Panc1 (cell line): ENCODE results near the gene TMEM52. TPM values are rescaled to one million over a fixed set of nuclear protein-coding genes. Genes with fewer than 3 reads are reported as not detected.

Source experiments
- ATAC-seq: fragments of 200-7000 bp; cut with Tn5 transposase; 2 replicates; pipeline ENCODE4 v1.9.1; 2020; ENCODE audit warnings: mild to moderate bottlenecking, moderate library complexity
- BruUV-seq: library from RNA; stranded (reverse); fragments of 400-500 nt; replicated peaks from 2 replicates; lab custom pipeline; 2021; lab: Mats Ljungman, UMichigan
- CTCF ChIA-PET: fragments of 300-600 bp; sonication (Branson Sonifier 250); formaldehyde crosslinking; loops from one replicate; lab custom pipeline; 2022; ENCODE audit warnings: antibody characterized with exemption; lab: Charles Lee
- POLR2A ChIA-PET: fragments of 300-600 bp; sonication (Branson Sonifier 250); formaldehyde crosslinking; loops from one replicate; lab custom pipeline; 2022; ENCODE audit warnings: antibody characterized with exemption; lab: Charles Lee
- DNase-seq: peaks from one replicate; pipeline ENCODE4 v3.0.0-alpha.2; 2010; ENCODE audit warnings: low read depth, low spot score
- H3K27ac ChIP-seq: 2 replicates; pipeline ENCODE4 v1.5.1; 2011; ENCODE audit warnings: mild to moderate bottlenecking, low read length, inconsistent platforms
- H3K27me3 ChIP-seq: fragments of 200-500 bp; sonication (Bioruptor generic); 2 replicates; pipeline ENCODE4 v1.6.0; 2014; ENCODE audit warnings: low read length, inconsistent platforms; ENCODE audit not compliant: control insufficient read depth, insufficient read depth
- H3K36me3 ChIP-seq: fragments of 200-500 bp; sonication (Bioruptor generic); 2 replicates; pipeline ENCODE4 v1.5.1; 2014; ENCODE audit warnings: inconsistent platforms, mild to moderate bottlenecking, low read length, moderate library complexity; ENCODE audit not compliant: control insufficient read depth, insufficient read depth
- H3K4me1 ChIP-seq: 2 replicates; pipeline ENCODE4 v1.5.1; 2011; ENCODE audit warnings: inconsistent platforms, mild to moderate bottlenecking, low read length, moderate library complexity; ENCODE audit not compliant: control insufficient read depth, insufficient read depth
- H3K4me3 ChIP-seq, 2 experiments: 2 replicates each; pipeline ENCODE4 v1.5.1; 2011 to 2012; ENCODE audit warnings: low read depth in 2 of 2, low read length in 2 of 2, mild to moderate bottlenecking in 2 of 2, inconsistent platforms in 1 of 2, moderate library complexity in 1 of 2
- H3K9me3 ChIP-seq: fragments of 200-500 bp; sonication (Bioruptor generic); 2 replicates; pipeline ENCODE4 v1.5.1; 2014; ENCODE audit warnings: low read depth, mild to moderate bottlenecking, inconsistent platforms, low read length, moderate library complexity; ENCODE audit not compliant: control insufficient read depth, insufficient read depth
- POLR2AphosphoS5 ChIP-seq: IDR thresholded peaks from 2 replicates; pipeline ENCODE4 v1.6.1; 2012; ENCODE audit warnings: mild to moderate bottlenecking, low read depth, low read length, moderate library complexity
- SIN3A ChIP-seq: IDR thresholded peaks from 2 replicates; pipeline ENCODE4 v1.6.1; 2012; ENCODE audit warnings: low read depth, mild to moderate bottlenecking, low read length, moderate library complexity, borderline replicate concordance; ENCODE audit not compliant: insufficient read depth
- TCF7L2 ChIP-seq: IDR thresholded peaks from 2 replicates; pipeline ENCODE4 v1.6.1; 2011; ENCODE audit warnings: mild to moderate bottlenecking, low read depth, low read length, inconsistent platforms
- in situ Hi-C: cut with HindIII; loops from 2 replicates; pipeline ENCODE4 v1.10.0; 2016; ENCODE audit warnings: low sequenced_read_pairs, low pct_unique_long_range_greater_than_20kb
- intact Hi-C: fragments of 100-400 bp; cut with micrococcal nuclease; formaldehyde crosslinking; loops from one replicate; pipeline ENCODE4 v1.10.0; 2022; ENCODE audit not compliant: unreplicated experiment
- total RNA-seq: library from RNA; stranded (reverse); gene quantifications from one replicate; pipeline ENCODE4 v1.2.1, GENCODE V29; 2021; ENCODE audit not compliant: unreplicated experiment
- TF ChIP-seq, protein P1 (sequence below): fragments of 450-650 bp; IDR thresholded peaks from 2 replicates; pipeline ENCODE4 v1.5.1; 2017; ENCODE audit warnings: mild to moderate bottlenecking
- TF ChIP-seq, protein P2 (sequence below), 2 experiments: IDR thresholded peaks; 2 replicates each; pipeline ENCODE4 v1.6.1; 2011 to 2012; ENCODE audit warnings: low read depth in 2 of 2, control low read depth in 1 of 2, low read length in 1 of 2, mild to moderate bottlenecking in 1 of 2, moderate library complexity in 1 of 2; ENCODE audit not compliant: insufficient read depth in 1 of 2

The TMEM52 gene
- total RNA-seq, 1 experiment from 2014 or later, result 2.5 TPM

DNA sequence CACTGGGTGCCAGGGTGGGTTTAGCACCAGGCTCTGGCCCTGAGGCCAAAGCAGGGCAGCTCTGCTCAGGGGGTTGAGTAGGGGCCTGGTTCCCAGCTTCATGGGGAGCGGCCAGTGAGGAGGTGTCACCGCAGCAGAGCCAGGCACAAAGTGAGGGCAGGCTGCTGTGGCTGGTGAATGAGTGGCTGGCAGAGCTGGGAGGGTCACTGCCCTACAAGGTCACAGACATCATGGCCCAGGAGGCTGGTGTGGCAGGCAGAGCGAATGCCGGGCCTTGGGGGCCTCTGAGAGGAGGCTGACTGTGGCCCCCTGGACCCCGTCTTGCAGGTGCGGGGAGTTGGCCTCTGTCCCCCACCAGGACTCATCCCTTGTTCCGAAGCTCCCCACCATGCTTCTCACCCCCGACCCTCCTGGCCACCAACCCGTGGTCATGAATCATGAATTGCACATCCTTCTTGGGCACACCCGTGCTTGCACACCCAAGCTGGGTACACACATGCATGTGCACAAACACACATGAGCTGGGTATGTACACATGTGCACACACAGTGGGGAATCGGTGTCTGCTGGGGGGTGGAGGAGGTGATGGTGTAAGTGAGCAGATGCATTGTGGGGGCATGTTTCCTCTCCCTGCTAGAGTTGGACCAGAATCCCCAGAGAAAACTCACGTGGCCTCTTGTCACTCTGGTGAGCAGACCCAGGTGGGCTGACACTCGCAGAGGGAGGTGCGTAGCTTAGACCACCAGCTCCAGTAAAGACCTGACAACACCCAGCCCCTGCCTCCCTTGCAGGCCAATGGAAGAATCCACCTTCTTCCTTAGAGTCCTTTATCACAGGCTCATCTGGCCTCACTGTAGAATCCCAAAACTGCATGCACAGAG lies 23.4 kb downstream of the TMEM52 start:
- DNase-seq, result no peak
- ChIA-PET POLR2A (interaction anchor here (0.5 kb wide), 1 partner anchor 55 kb away, joined by 3 read pairs; no protein-coding TSS in a partner anchor), CTCF (interaction anchor here (0.7 kb wide), 2 partner anchors 11 to 60 kb away, joined by 3 read pairs; no protein-coding TSS in a partner anchor)

DNA sequence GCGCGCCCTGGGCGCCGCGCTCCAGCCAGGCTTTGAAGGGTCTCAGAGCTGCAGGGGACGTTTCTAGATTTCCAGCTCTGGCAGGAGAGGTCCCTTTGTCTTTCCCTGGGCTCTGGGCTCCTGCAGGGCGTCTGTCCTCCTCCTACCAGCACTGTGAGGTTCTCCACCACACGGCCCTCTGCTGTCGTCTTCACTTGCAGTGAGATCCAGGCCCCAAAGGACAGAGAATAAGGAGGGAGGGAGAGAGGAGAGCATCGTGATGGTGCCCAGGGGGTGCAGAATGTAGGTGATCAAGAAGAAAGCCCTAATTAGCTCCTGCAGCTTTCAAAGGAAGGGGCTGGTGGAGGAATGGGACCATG lies 24.0 kb downstream of the TMEM52 start:
- no TSS peak for BruUV-seq
- intact Hi-C loops (no loop called here), in situ Hi-C loops (no loop called here)
- no peak for ATAC-seq
- no peak overlapping the region; the same call in 1 of the 2 replicates for H3K27ac ChIP-seq
- no peaks in the 10 kb centered on the region for H3K27me3 ChIP-seq
- no peak for DNase-seq
- H3K9me3 ChIP-seq, result no peaks in the 10 kb centered on the region
- peaks cover 29% of the 10 kb centered on the region for H3K4me1 ChIP-seq
- no peak for TF ChIP-seq TCF7L2
- TF ChIP-seq POLR2AphosphoS5, result no peak
- no peak for TF ChIP-seq SIN3A
- TF ChIP-seq, protein P1, sequence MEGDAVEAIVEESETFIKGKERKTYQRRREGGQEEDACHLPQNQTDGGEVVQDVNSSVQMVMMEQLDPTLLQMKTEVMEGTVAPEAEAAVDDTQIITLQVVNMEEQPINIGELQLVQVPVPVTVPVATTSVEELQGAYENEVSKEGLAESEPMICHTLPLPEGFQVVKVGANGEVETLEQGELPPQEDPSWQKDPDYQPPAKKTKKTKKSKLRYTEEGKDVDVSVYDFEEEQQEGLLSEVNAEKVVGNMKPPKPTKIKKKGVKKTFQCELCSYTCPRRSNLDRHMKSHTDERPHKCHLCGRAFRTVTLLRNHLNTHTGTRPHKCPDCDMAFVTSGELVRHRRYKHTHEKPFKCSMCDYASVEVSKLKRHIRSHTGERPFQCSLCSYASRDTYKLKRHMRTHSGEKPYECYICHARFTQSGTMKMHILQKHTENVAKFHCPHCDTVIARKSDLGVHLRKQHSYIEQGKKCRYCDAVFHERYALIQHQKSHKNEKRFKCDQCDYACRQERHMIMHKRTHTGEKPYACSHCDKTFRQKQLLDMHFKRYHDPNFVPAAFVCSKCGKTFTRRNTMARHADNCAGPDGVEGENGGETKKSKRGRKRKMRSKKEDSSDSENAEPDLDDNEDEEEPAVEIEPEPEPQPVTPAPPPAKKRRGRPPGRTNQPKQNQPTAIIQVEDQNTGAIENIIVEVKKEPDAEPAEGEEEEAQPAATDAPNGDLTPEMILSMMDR, result no peak
- TF ChIP-seq, protein P2, sequence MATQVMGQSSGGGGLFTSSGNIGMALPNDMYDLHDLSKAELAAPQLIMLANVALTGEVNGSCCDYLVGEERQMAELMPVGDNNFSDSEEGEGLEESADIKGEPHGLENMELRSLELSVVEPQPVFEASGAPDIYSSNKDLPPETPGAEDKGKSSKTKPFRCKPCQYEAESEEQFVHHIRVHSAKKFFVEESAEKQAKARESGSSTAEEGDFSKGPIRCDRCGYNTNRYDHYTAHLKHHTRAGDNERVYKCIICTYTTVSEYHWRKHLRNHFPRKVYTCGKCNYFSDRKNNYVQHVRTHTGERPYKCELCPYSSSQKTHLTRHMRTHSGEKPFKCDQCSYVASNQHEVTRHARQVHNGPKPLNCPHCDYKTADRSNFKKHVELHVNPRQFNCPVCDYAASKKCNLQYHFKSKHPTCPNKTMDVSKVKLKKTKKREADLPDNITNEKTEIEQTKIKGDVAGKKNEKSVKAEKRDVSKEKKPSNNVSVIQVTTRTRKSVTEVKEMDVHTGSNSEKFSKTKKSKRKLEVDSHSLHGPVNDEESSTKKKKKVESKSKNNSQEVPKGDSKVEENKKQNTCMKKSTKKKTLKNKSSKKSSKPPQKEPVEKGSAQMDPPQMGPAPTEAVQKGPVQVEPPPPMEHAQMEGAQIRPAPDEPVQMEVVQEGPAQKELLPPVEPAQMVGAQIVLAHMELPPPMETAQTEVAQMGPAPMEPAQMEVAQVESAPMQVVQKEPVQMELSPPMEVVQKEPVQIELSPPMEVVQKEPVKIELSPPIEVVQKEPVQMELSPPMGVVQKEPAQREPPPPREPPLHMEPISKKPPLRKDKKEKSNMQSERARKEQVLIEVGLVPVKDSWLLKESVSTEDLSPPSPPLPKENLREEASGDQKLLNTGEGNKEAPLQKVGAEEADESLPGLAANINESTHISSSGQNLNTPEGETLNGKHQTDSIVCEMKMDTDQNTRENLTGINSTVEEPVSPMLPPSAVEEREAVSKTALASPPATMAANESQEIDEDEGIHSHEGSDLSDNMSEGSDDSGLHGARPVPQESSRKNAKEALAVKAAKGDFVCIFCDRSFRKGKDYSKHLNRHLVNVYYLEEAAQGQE (IDR thresholded peaks at IDR 0.05; ENCODE audit: insufficient read depth in 1 of 2, low read depth in 2 of 2, low read length in 1 of 2), result no peak
- ChIA-PET POLR2A (interaction anchor here (0.5 to 0.8 kb wide), 2 partner anchors 14 to 55 kb away, joined by 3 to 10 read pairs; no protein-coding TSS in a partner anchor), CTCF (interaction anchor here (0.7 kb wide), 1 partner anchor 12 kb away, joined by 3 read pairs; no protein-coding TSS in a partner anchor)
- H3K36me3 ChIP-seq, result no peaks in the 10 kb centered on the region
- H3K4me3 ChIP-seq, result no peak overlapping the region

More for the DNA sequence above, 23.4 kb downstream of the TMEM52 start:
- Histone ChIP-seq H3K4me1 (peaks cover 29% of the 10 kb centered on the region), H3K4me3 (no peak overlapping the region), H3K27ac (no peak overlapping the region), H3K27me3 (no peaks in the 10 kb centered on the region), H3K9me3 (no peaks in the 10 kb centered on the region), H3K36me3 (no peaks in the 10 kb centered on the region)
- intact Hi-C loops, result no loop called here
- TF ChIP-seq, protein P1, result no peak
- TF ChIP-seq SIN3A, result no peak
- BruUV-seq, result no TSS peak
- in situ Hi-C loops, result no loop called here
- no peak for ATAC-seq
